Type B pancreatic cell (in vitro differentiated cells): ENCODE results near the gene NTM. TPM values are rescaled to one million over a fixed set of nuclear protein-coding genes. Genes with fewer than 3 reads are reported as not detected.

Source experiments
- DNase-seq: peaks from one replicate; pipeline ENCODE4 v3.0.0; 2021; ENCODE audit warnings: mixed read lengths; ENCODE audit not compliant: unreplicated experiment; ENCODE audit errors: extremely low spot score
- H3K27ac Mint-ChIP-seq: 2 replicates; pipeline ENCODE4 v1.8.0; 2021; ENCODE audit warnings: mild to moderate bottlenecking, mixed read lengths
- H3K27me3 Mint-ChIP-seq: 2 replicates; pipeline ENCODE4 v1.8.0; 2021; ENCODE audit warnings: mixed read lengths
- H3K36me3 Mint-ChIP-seq: 2 replicates; pipeline ENCODE4 v1.8.0; 2021; ENCODE audit warnings: mixed read lengths
- H3K4me1 Mint-ChIP-seq: one replicate; pipeline ENCODE4 v1.8.0; 2021; ENCODE audit warnings: mixed read lengths; ENCODE audit not compliant: unreplicated experiment
- H3K4me3 Mint-ChIP-seq: 2 replicates; pipeline ENCODE4 v1.8.0; 2021; ENCODE audit warnings: mild to moderate bottlenecking, mixed read lengths
- H3K9me3 Mint-ChIP-seq: 2 replicates; pipeline ENCODE4 v1.8.0; 2021; ENCODE audit warnings: mixed read lengths
- CTCF ChIP-seq: fragments of 200-600 bp; sonication (generic); conservative IDR thresholded peaks from 2 replicates; pipeline ENCODE4 v1.5.0; 2021; ENCODE audit warnings: antibody characterized with exemption, mild to moderate bottlenecking
- total RNA-seq: library from RNA; stranded (reverse); gene quantifications from 2 replicates; pipeline ENCODE4 v1.2.1, GENCODE V29; 2021; ENCODE audit warnings: low replicate concordance

NTM gene
- total RNA-seq, 1 donor from 2014 or later: 19.2 TPM

GRCh38 chr11:131530407-131530806 is 160.0 kb downstream of the NTM start:
- Mint-ChIP-seq H3K36me3 (no peaks in the 10 kb centered on the region), H3K27me3 (peaks cover 48% of the 10 kb centered on the region), H3K4me1 (peaks cover 3% of the 10 kb centered on the region), H3K4me3 (no peak overlapping the region), H3K9me3 (no peaks in the 10 kb centered on the region), H3K27ac (no peak overlapping the region)
- DNase-seq: no peak
- TF ChIP-seq CTCF: no peak

GRCh38 chr11:131533149-131533548 is 162.7 kb downstream of the NTM start:
- no peak overlapping the region for H3K4me3 Mint-ChIP-seq
- no peak overlapping the region for H3K27ac Mint-ChIP-seq
- TF ChIP-seq CTCF: no peak
- peaks cover 47% of the 10 kb centered on the region for H3K27me3 Mint-ChIP-seq
- peaks cover 17% of the 10 kb centered on the region for H3K4me1 Mint-ChIP-seq
- DNase-seq: no peak
- H3K36me3 Mint-ChIP-seq: no peaks in the 10 kb centered on the region
- H3K9me3 Mint-ChIP-seq: no peaks in the 10 kb centered on the region

- DNase-seq: no peak
- Mint-ChIP-seq H3K4me1 (peaks cover 22% of the 10 kb centered on the region), H3K27me3 (peaks cover 43% of the 10 kb centered on the region), H3K36me3 (no peaks in the 10 kb centered on the region), H3K4me3 (no peak overlapping the region), H3K9me3 (no peaks in the 10 kb centered on the region), H3K27ac (no peak overlapping the region)
- TF ChIP-seq CTCF: no peak
Measured at GRCh38 chr11:131533998-131534397, 163.6 kb downstream of the NTM start.

GRCh38 chr11:131534611-131535010 is 164.2 kb downstream of the NTM start:
- H3K36me3 Mint-ChIP-seq: no peaks in the 10 kb centered on the region
- peaks cover 43% of the 10 kb centered on the region for H3K27me3 Mint-ChIP-seq
- H3K4me1 Mint-ChIP-seq: peaks cover 22% of the 10 kb centered on the region
- no peak for TF ChIP-seq CTCF
- H3K4me3 Mint-ChIP-seq: no peak overlapping the region
- H3K9me3 Mint-ChIP-seq: no peaks in the 10 kb centered on the region
- no peak overlapping the region for H3K27ac Mint-ChIP-seq
- DNase-seq: no peak

- no peak for TF ChIP-seq CTCF
- no peaks in the 10 kb centered on the region for H3K36me3 Mint-ChIP-seq
- DNase-seq: no peak
- H3K27ac Mint-ChIP-seq: no peak overlapping the region
- peaks cover 35% of the 10 kb centered on the region for H3K27me3 Mint-ChIP-seq
- H3K9me3 Mint-ChIP-seq: no peaks in the 10 kb centered on the region
- H3K4me1 Mint-ChIP-seq: peaks cover 19% of the 10 kb centered on the region
- H3K4me3 Mint-ChIP-seq: no peak overlapping the region
Measured at GRCh38 chr11:131536159-131536558, 165.7 kb downstream of the NTM start.

- Mint-ChIP-seq H3K9me3 (no peaks in the 10 kb centered on the region), H3K4me1 (peaks cover 19% of the 10 kb centered on the region), H3K27me3 (peaks cover 28% of the 10 kb centered on the region), H3K27ac (no peak overlapping the region), H3K4me3 (no peak overlapping the region), H3K36me3 (no peaks in the 10 kb centered on the region)
- DNase-seq: no peak
- no peak for TF ChIP-seq CTCF
Measured at GRCh38 chr11:131537196-131537595, 166.8 kb downstream of the NTM start.
